GM12801 (cell line): ENCODE data around the gene DHRS2.

Source experiments
- CTCF ChIP-seq: IDR thresholded peaks from one replicate; pipeline ENCODE4 v1.5.1; 2011; ENCODE audit warnings: control low read depth; ENCODE audit not compliant: insufficient read length; ENCODE audit errors: extremely low read depth

Gene DHRS2

GRCh38 chr14:23644919-23645336 is 8.8 kb downstream of the DHRS2 start:
- TF ChIP-seq CTCF: no peak

- no peak for TF ChIP-seq CTCF
These were observed 9.3 kb downstream of the DHRS2 start for GRCh38 chr14:23645504-23645811.

DNA sequence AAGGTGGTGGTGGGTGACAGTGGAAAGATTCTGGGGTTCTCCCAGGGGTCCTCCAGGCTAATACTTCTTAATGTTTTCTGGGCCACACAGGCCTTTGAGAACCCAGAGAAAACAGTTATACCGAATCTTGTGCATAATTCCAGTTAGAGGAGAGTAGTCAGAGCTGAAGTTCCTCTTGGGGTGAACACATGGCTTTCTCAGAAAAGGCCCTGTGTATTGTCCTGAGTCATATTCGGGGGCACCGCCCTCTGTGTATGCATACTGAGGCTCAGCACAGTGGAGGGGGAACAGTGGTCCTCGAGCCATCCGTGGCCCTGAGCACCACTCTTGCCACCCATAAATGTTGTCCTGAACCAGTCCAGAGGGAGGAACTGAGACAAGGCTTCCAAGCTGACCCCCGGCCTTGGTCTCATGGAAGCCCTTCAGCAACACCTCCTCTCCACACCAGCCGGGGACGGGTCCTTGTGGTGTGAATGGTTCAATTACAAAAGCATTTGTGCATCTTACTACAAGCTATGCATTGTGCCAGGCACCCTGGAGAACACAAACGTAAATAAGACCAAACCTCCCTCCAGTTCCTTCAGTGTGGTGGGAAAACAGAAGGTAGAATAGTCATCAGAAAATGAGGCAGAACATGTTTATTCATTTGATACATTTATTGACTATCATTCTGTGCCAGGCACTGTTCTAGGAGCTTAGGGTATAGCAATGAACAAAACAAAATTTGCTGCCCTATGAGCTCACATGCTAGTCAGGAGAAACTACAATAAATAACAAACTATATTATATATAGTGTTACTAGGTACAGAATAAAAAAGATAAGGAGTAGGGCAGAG is 9.9 kb downstream of the DHRS2 start:
- TF ChIP-seq CTCF: no peak

DNA sequence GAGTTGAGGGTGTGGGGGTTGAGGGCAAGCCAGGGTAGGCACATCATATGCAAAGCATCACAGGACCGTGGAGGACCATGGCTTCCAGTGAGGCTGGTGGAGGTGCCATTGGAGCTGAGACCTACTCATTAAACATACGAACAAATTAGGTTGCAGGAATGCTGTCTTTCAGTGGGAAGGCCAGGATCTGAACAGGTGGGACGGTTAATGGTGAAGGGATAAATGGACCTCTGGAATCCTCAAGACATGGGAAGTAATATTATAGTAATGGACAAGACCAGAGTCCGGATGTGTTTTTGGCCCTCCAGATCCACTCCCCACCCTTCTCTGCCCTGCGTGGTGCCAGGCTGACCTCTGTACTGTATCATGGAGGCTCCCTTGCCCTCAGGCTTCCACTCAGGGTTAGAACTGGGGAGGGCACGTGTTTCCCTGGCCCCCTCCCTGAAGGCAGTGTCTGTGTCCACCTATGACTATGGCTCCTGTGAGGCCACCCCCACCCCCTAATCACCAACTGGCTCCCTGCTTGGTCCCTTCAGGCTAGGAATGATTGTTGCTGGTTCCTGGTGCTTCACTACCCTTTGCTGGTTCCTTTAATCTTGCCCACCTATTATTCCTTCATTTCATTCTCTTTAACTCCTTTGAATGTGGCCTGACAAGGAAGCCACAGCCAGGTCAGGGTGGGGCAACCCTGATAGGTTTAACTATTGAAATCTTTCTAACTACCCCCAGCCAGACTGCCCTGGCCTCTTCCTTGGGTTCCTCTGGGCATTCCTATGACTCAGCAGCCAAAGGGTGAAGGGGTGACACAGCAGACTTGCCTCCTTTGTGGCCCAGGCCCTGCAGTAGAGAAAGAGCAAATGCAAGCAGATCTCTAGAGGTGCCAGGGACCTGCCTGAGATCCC is 10.7 kb downstream of the DHRS2 start:
- TF ChIP-seq CTCF: no peak

DNA sequence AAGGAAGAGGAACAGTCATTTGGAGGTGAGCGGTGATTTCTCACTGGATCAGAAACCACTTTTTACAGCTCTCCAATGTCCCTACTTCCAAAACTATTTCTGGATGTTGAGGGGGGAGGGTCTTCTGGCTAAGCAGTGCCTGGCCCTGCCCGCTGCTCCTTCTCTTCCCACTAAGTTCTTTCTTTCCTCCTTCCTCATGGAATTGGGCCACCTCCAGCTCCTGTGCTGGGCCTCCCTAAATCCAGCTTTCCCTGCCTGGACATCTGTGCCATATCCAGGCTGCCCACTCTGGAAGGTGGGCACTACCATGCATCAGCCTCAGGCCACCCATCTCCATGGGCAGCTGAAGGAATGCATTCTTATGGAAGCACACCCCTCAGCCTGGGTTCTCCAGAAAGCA is 11.5 kb downstream of the DHRS2 start:
- TF ChIP-seq CTCF: no peak

GRCh38 chr14:23648764-23649460 is 12.7 kb downstream of the DHRS2 start:
- TF ChIP-seq CTCF: no peak

DNA sequence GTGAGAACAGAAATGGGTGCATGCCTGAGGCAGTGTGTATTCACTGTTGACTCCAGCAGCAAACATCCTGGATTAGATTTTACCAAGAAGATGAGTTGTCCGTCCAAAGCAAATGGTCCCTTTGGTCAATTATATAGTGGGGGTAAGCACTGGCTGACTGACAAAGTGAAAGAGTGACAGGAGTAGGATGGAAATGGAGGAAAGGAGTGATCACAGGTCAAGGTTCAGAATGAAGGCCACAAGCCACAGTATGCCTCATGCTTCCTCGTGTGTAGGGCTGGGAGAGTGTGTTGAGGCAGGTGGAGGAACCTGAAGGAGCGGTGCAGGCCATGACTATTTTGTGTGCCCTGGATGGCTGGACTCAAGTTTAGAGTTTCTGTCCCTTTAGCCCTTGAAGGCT is 14.3 kb downstream of the DHRS2 start:
- TF ChIP-seq CTCF: no peak
